Omental fat pad (tissue), 4 donors: ENCODE data around the gene PLEKHD1. TPM values are rescaled to one million over a fixed set of nuclear protein-coding genes. Genes with fewer than 3 reads are reported as not detected.

Source experiments
- ATAC-seq: fragments of 150-250 bp; one replicate; pipeline ENCODE4 v1.9.1; 2016; ENCODE audit warnings: mild to moderate bottlenecking, moderate library complexity; ENCODE audit not compliant: low FRiP score
- DNase-seq: peaks from one replicate; pipeline ENCODE4 v3.0.0-alpha.2; 2019; ENCODE audit warnings: low spot score
- total RNA-seq, 4 donors: library from RNA; depleted of rRNA; stranded (reverse); fragments of >200 nt; gene quantifications; one replicate each; pipeline ENCODE4 v1.1.0, GENCODE V29; 2016
- TF ChIP-seq, protein P1 (sequence below), 3 donors: fragments of 450-650 bp; IDR thresholded peaks; one replicate each; pipeline ENCODE4 v1.5.1; 2016 to 2017; ENCODE audit warnings: antibody characterized with exemption in 3 of 3, mild to moderate bottlenecking in 3 of 3, moderate library complexity in 2 of 3

PLEKHD1 gene
- total RNA-seq, 4 donors from 2014 or later: 0.12 to 0.19 TPM; not detected in 2

DNA sequence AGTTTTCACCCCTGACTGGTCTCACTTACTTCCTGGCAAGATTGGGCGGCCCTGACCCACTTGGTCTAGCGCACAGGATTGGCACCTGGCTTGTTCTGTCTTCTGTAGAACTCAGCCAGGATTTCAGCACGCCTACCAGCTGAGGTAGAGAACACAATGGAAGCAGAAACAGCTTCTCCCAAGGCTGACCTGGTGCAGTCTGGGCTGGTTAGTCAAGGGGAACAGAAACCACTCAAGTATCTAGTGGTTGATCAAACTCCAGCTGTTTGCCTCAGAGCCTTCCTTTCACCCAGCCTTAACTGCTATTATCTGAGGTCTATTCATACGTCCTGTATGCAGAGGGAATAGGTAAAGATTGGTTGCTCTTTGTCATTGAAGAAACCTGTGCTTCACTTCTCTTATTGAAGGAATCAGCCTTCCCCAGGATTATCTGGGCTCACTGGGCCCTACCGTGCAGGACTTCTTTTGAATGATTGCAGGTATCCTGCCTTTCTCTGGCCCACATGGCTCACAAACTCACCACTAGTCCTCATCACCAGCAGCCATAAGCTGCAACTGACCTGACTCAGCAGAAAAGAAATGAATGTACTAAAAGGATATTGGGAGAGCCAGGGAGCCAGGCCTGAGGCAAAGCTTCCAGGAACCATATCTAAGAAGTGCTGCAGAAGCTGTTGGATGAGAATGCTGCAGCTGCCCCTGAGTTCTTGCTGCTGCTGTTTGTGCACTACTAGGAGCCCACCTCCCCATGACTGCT is 2.5 kb upstream of the PLEKHD1 start:
- no peak for ATAC-seq
- DNase-seq: no peak
- TF ChIP-seq, protein P1, sequence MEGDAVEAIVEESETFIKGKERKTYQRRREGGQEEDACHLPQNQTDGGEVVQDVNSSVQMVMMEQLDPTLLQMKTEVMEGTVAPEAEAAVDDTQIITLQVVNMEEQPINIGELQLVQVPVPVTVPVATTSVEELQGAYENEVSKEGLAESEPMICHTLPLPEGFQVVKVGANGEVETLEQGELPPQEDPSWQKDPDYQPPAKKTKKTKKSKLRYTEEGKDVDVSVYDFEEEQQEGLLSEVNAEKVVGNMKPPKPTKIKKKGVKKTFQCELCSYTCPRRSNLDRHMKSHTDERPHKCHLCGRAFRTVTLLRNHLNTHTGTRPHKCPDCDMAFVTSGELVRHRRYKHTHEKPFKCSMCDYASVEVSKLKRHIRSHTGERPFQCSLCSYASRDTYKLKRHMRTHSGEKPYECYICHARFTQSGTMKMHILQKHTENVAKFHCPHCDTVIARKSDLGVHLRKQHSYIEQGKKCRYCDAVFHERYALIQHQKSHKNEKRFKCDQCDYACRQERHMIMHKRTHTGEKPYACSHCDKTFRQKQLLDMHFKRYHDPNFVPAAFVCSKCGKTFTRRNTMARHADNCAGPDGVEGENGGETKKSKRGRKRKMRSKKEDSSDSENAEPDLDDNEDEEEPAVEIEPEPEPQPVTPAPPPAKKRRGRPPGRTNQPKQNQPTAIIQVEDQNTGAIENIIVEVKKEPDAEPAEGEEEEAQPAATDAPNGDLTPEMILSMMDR (IDR thresholded peaks at IDR 0.05): no peak

- DNase-seq (no peak), ATAC-seq (peak; percentile 27)
- TF ChIP-seq, protein P1 (IDR thresholded peaks at IDR 0.05): no peak
Measured at GRCh38 chr14:69483765-69484443, 624 bp upstream of the PLEKHD1 start.

DNA sequence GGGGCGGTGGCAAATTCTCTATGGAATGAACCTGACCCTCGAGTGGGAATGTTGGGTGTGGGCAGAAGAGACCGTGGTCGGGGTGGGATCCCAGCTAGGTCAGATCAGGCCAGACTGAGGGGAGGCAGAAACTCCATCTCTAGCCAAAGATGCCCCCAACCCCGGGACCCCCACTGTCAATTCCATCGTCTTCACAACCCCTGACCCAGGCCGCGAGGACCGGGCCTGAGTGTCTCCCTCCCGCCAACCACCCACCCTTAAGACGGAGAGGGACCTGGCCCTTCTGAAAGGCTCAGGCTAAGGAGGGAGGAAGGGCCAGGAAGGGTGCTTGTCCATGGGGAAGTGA is 760 bp downstream of the PLEKHD1 start:
- TF ChIP-seq, protein P1 (IDR thresholded peaks at IDR 0.05): no peak
- no peak for ATAC-seq
- no peak for DNase-seq

GRCh38 chr14:69485701-69486100 is 1.2 kb downstream of the PLEKHD1 start:
- TF ChIP-seq, protein P1 (IDR thresholded peaks at IDR 0.05): no peak
- ATAC-seq: no peak
- DNase-seq: no peak

DNA sequence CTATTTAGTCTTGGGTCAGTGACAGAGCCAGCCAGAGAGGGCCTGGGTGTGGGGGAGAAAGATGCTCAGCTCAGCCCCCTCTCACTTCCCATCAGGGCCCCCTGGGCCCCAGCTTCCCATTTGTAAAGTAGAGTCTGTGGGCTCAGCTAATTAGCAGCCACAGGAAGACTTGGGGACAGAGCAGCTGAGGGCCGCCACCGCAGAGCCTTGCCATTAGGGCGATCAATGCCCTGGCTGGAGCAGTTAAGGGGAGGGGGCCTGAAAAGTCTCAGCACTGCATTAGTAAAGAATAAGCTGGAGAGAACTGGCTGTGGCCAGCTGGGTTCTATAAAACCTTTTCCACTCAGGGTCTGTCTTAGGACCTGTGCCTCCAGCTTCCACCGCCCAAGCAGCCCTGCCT is 2.7 kb downstream of the PLEKHD1 start:
- TF ChIP-seq, protein P1 (IDR thresholded peaks at IDR 0.05): no peak
- no peak for ATAC-seq
- no peak for DNase-seq

GRCh38 chr14:69487771-69488170 is 3.2 kb downstream of the PLEKHD1 start:
- no peak for DNase-seq
- no peak for ATAC-seq
- TF ChIP-seq, protein P1 (IDR thresholded peaks at IDR 0.05): no peak

GRCh38 chr14:69489495-69489894 is 5.0 kb downstream of the PLEKHD1 start:
- ATAC-seq (no peak), DNase-seq (no peak)
- TF ChIP-seq, protein P1 (IDR thresholded peaks at IDR 0.05): no peak
